Vagina (tissue), 2 donors: ENCODE data around the gene HLA-DQB1. TPM values are rescaled to one million over a fixed set of nuclear protein-coding genes. Genes with fewer than 3 reads are reported as not detected.
"Not testable (repeated sequence)": the region's sequence is repeated elsewhere in the genome, so short reads cannot be mapped to it uniquely, and the experiment has no call there.

Source experiments
- DNase-seq, 2 donors: peaks; one replicate each; pipeline ENCODE4 v3.0.0-alpha.2; 2017; ENCODE audit errors: extremely low spot score in 2 of 2
- H3K27ac ChIP-seq: fragments of 200-600 bp; sonication (generic); one replicate; pipeline ENCODE4 v1.5.1; 2019
- H3K27me3 ChIP-seq: fragments of 200-600 bp; sonication (generic); one replicate; pipeline ENCODE4 v1.5.1; 2019
- H3K36me3 ChIP-seq, 2 donors: fragments of 200-600 bp; sonication (generic); one replicate each; pipeline ENCODE4 v1.5.1; 2017 to 2019
- H3K4me1 ChIP-seq: fragments of 200-600 bp; sonication (generic); one replicate; pipeline ENCODE4 v1.5.1; 2019
- H3K4me3 ChIP-seq, 2 donors: fragments of 200-600 bp; sonication (generic); 1 replicate in 1 of 2; 2 replicates in 1 of 2; pipeline ENCODE4 v1.5.1; 2016 to 2019
- H3K9me3 ChIP-seq: fragments of 200-600 bp; sonication (generic); one replicate; pipeline ENCODE4 v1.5.1; 2019
- POLR2A ChIP-seq, 2 donors: fragments of 450-650 bp; IDR thresholded peaks; one replicate each; pipeline ENCODE4 v1.6.1; 2017; ENCODE audit warnings: antibody characterized with exemption in 2 of 2, mild to moderate bottlenecking in 2 of 2, moderate library complexity in 2 of 2
- POLR2AphosphoS5 ChIP-seq, 2 donors: sonication (generic); formaldehyde crosslinking; IDR thresholded peaks; one replicate each; pipeline ENCODE4 v1.9.0; 2017; ENCODE audit warnings: antibody characterized with exemption in 2 of 2, mild to moderate bottlenecking in 2 of 2, low read depth in 1 of 2; ENCODE audit not compliant: insufficient read depth in 1 of 2
- intact Hi-C: fragments of 100-400 bp; cut with DNase I; formaldehyde crosslinking; loops from one replicate; pipeline ENCODE4 v1.15.1; 2023
- total RNA-seq: library from RNA; depleted of rRNA; stranded (reverse); fragments of >200 nt; gene quantifications from one replicate; pipeline ENCODE4 v1.2.3, GENCODE V29; 2016
- TF ChIP-seq, protein P1 (sequence below), 3 experiments: fragments of 450-650 bp in 2 of 3; fragments of 200-600 bp in 1 of 3; sonication (generic) in 1 of 3; IDR thresholded peaks; one replicate each; pipeline ENCODE4 v1.5.1; 2017 to 2019; ENCODE audit warnings: antibody characterized with exemption in 3 of 3, mild to moderate bottlenecking in 2 of 3, moderate library complexity in 2 of 3

The HLA-DQB1 gene
- total RNA-seq, 1 donor from 2014 or later, result 3.2 TPM

DNA sequence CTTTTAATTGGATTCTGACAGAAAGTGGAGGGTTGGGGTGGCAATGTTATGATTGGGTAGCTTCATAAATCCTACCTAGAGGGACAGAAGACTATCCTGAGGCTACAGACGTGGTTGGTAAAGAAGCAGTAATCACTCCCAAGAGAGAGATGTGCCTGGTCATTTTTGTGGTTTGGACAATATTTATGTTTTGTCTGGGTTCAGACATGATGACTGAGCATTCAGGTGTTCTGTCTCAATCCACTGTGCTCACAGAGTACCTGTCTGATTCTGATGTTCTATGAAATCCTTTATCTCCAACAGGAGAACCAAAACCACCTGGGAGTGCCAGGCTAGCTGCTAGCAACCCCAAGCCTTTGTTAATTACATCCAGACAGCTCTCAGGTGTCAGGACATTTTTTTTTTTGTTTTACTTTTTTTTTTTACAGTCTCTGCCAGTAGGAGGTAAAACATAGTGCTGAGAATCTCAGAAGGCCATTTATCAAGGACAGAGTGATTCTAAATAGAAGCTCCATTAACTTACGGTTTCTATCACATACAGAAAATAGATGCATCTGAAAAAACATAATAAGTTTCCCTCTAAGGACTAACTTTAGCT lies 30.8 kb downstream of the HLA-DQB1 start:
- no peak overlapping the region for H3K27ac ChIP-seq
- DNase-seq, result no peak
- no peaks in the 10 kb centered on the region for H3K36me3 ChIP-seq
- TF ChIP-seq POLR2AphosphoS5 (IDR thresholded peaks at IDR 0.05; ENCODE audit: insufficient read depth in 1 of 2, low read depth in 1 of 2) (no peak), POLR2A (IDR thresholded peaks at IDR 0.05) (no peak)
- TF ChIP-seq, protein P1, sequence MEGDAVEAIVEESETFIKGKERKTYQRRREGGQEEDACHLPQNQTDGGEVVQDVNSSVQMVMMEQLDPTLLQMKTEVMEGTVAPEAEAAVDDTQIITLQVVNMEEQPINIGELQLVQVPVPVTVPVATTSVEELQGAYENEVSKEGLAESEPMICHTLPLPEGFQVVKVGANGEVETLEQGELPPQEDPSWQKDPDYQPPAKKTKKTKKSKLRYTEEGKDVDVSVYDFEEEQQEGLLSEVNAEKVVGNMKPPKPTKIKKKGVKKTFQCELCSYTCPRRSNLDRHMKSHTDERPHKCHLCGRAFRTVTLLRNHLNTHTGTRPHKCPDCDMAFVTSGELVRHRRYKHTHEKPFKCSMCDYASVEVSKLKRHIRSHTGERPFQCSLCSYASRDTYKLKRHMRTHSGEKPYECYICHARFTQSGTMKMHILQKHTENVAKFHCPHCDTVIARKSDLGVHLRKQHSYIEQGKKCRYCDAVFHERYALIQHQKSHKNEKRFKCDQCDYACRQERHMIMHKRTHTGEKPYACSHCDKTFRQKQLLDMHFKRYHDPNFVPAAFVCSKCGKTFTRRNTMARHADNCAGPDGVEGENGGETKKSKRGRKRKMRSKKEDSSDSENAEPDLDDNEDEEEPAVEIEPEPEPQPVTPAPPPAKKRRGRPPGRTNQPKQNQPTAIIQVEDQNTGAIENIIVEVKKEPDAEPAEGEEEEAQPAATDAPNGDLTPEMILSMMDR (IDR thresholded peaks at IDR 0.05), result no peak
- no peak overlapping the region for H3K4me3 ChIP-seq
- intact Hi-C loops, result no loop called here
- H3K27me3 ChIP-seq, result no peaks in the 10 kb centered on the region
- H3K9me3 ChIP-seq, result no peaks in the 10 kb centered on the region
- no peaks in the 10 kb centered on the region for H3K4me1 ChIP-seq

DNA sequence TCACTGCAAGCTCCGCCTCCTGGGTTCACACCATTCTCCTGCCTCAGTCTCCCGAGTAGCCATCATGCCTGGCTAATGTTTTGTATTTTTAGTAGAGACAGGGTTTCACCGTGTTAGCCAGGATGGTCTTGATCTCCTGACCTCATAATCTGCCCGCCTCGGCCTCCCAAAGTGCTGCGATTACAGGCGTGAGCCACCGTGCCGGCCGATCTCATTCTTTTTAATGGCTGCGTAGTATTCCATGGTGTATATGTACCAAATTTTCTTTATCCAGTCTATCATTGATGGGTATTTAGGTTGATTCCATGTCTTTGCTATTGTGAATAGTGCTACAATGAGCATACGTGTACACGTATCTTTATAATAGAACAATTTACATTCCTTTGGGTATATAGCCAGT lies 36.7 kb downstream of the HLA-DQB1 start:
- intact Hi-C loops, H3K27me3 ChIP-seq, DNase-seq, H3K9me3 ChIP-seq, H3K27ac ChIP-seq, H3K36me3 ChIP-seq, H3K4me1 ChIP-seq, H3K4me3 ChIP-seq: not testable (repeated sequence)

DNA sequence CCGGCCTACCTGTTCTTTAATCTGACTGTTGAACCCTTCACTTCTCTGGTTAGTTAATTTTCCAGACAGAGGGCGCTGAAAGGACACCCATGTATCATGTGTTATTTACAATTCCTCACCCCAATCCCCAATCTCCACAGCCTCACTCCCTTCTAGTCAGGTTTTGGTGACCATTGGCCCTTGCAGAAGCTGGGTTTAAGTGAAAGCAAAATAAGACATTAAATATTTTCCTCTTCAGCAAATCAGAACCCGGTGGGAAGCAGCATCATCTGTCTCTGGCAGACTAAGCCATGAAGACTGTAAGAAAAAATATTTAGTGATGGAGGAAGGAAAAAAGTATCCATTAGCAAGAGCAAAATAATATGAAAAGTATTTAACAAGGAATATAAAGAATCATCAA lies 38.6 kb downstream of the HLA-DQB1 start:
- no peak for DNase-seq
- Histone ChIP-seq H3K4me1 (no peaks in the 10 kb centered on the region), H3K27me3 (no peaks in the 10 kb centered on the region), H3K4me3 (no peak overlapping the region), H3K36me3 (no peaks in the 10 kb centered on the region), H3K27ac (no peak overlapping the region), H3K9me3 (no peaks in the 10 kb centered on the region)
- TF ChIP-seq POLR2A (IDR thresholded peaks at IDR 0.05) (no peak), POLR2AphosphoS5 (IDR thresholded peaks at IDR 0.05; ENCODE audit: insufficient read depth in 1 of 2, low read depth in 1 of 2) (no peak)
- TF ChIP-seq, protein P1 (IDR thresholded peaks at IDR 0.05), result no peak
- intact Hi-C loops, result no loop called here

DNA sequence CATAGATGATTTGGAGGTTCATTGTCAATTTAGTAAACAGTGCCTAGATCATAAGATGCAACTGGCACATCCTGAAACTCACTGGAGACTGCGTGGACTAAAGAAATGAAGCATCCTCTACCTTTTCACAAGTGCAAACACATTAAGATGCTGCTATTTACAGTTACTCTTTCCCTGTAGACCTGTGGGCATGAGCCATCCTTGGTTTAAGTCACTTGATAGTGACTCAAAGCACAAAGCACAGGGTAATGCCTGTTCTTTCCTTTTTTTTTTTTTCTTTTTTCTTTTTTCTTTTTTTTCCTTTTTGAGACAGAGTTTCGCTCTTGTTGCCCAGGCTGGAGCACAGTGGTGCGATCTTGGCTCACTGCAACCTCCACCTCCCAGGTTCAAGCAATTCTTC lies 39.2 kb downstream of the HLA-DQB1 start:
- H3K27me3 ChIP-seq, result no peaks in the 10 kb centered on the region
- H3K27ac ChIP-seq, result no peak overlapping the region
- DNase-seq, result no peak
- H3K36me3 ChIP-seq, result no peaks in the 10 kb centered on the region
- H3K4me3 ChIP-seq, result no peak overlapping the region
- intact Hi-C loops, result no loop called here
- no peaks in the 10 kb centered on the region for H3K4me1 ChIP-seq
- H3K9me3 ChIP-seq, result no peaks in the 10 kb centered on the region
- TF ChIP-seq, protein P1 (IDR thresholded peaks at IDR 0.05), result no peak
- TF ChIP-seq POLR2A (IDR thresholded peaks at IDR 0.05) (no peak), POLR2AphosphoS5 (IDR thresholded peaks at IDR 0.05; ENCODE audit: insufficient read depth in 1 of 2, low read depth in 1 of 2) (no peak)

DNA sequence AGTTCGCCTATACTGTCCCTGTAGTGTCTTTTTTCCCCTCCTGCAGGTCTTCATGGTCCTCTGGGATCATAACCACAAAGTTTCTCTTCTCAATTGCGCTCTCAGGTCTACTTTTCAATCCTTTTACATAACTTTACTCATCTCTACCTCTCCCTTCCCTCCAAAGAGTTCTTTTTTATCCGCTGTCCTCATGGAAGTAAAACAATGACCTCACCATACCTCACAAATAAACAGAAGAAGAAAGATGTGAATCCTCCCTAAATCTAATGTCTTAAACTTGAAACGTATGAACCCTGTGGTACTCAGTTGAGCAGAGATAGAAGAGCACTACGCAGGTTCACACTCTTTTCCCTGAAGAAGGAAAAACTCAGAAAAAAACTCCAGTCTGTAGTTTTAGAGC lies 41.3 kb downstream of the HLA-DQB1 start:
- H3K4me3 ChIP-seq, result no peak overlapping the region
- TF ChIP-seq, protein P1 (IDR thresholded peaks at IDR 0.05), result no peak
- H3K4me1 ChIP-seq, result no peaks in the 10 kb centered on the region
- intact Hi-C loops, result no loop called here
- no peak for DNase-seq
- no peak overlapping the region for H3K27ac ChIP-seq
- no peaks in the 10 kb centered on the region for H3K36me3 ChIP-seq
- no peaks in the 10 kb centered on the region for H3K27me3 ChIP-seq
- no peaks in the 10 kb centered on the region for H3K9me3 ChIP-seq

DNA sequence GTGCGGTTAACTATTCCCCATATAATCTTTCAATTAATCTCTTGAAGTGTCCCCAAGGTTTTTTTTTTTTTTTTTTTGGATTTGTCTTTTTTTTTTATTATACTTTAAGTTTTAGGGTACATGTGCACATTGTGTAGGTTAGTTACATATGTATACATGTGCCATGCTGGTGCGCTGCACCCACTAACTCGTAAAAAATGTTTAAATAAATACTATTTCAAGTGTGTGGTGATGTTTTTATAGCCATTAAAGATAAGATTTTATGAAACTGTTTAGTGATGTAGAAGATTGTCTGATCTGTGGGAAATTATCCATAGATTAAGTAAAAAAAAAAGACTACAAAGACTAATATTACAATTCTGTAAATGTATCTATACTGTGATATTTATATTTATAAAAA lies 41.9 kb downstream of the HLA-DQB1 start:
- no peaks in the 10 kb centered on the region for H3K9me3 ChIP-seq
- intact Hi-C loops, result no loop called here
- no peaks in the 10 kb centered on the region for H3K4me1 ChIP-seq
- no peaks in the 10 kb centered on the region for H3K27me3 ChIP-seq
- H3K36me3 ChIP-seq, result no peaks in the 10 kb centered on the region
- DNase-seq, result no peak
- TF ChIP-seq, protein P1 (IDR thresholded peaks at IDR 0.05), result no peak
- TF ChIP-seq POLR2AphosphoS5 (IDR thresholded peaks at IDR 0.05; ENCODE audit: insufficient read depth in 1 of 2, low read depth in 1 of 2) (no peak), POLR2A (IDR thresholded peaks at IDR 0.05) (no peak)
- no peak overlapping the region for H3K4me3 ChIP-seq
- H3K27ac ChIP-seq, result no peak overlapping the region
